ENCODE measurements around the gene PHYHD1.
"Not testable (repeated sequence)": the region's sequence is repeated elsewhere in the genome, so short reads cannot be mapped to it uniquely, and the experiment has no call there.

DNA sequence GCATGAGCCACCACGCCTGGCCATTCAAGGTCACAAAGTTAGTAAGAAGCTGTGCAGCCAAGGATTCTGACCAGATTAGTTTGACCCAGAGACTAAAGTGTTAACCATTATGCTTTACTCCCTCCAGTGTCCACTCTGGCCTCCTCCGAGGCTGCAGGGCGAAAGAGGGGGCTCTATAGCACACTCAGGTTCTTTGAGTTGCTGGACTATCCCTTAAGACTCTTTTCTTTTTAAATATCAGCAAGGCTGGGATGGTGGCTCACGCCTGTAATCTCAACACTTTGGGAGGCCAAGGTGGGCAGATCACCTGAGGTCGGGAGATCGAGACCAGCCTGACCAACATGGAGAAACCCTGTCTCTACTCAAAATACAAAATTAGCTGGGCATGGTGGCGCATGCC, 24.2 kb downstream of the PHYHD1 start:
- not testable (repeated sequence) for TF ChIP-seq CTCF, POLR2A (IDR thresholded peaks at IDR 0.05)
